B cell (primary cell): Measurements from ENCODE around the gene SNAPC4.

ENCODE experiments used
- EZH2 ChIP-seq: IDR thresholded peaks from 2 replicates; pipeline ENCODE4 v1.6.1; 2012; ENCODE audit warnings: borderline replicate concordance, low read depth, mild to moderate bottlenecking, moderate library complexity, low read length; ENCODE audit not compliant: insufficient read depth, poor library complexity, severe bottlenecking
- TF ChIP-seq, protein P1 (sequence below): fragments of 200-600 bp; IDR thresholded peaks from one replicate; pipeline ENCODE4 v1.8.0; 2022; ENCODE audit warnings: antibody characterized with exemption, mild to moderate bottlenecking

DNA sequence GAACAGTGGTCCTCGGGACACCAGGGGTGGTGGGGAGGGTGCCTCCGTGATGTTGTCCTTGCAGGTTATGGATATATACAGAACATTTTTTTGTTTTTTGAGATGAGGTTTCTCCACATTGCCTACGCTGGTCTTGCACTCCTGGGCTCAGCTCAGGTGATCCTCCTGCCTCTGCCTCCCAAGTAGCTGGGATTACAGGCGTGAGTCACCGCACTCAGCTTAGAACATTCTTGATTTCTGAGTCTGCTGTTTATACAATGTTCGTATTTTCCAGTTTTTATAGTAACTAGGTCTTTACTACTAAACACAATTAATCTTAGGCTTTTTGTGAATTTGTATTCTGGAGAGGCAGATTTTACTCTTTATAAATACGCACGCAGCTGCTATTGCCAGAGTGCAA lies 16.5 kb upstream of the SNAPC4 start:
- TF ChIP-seq, protein P1, sequence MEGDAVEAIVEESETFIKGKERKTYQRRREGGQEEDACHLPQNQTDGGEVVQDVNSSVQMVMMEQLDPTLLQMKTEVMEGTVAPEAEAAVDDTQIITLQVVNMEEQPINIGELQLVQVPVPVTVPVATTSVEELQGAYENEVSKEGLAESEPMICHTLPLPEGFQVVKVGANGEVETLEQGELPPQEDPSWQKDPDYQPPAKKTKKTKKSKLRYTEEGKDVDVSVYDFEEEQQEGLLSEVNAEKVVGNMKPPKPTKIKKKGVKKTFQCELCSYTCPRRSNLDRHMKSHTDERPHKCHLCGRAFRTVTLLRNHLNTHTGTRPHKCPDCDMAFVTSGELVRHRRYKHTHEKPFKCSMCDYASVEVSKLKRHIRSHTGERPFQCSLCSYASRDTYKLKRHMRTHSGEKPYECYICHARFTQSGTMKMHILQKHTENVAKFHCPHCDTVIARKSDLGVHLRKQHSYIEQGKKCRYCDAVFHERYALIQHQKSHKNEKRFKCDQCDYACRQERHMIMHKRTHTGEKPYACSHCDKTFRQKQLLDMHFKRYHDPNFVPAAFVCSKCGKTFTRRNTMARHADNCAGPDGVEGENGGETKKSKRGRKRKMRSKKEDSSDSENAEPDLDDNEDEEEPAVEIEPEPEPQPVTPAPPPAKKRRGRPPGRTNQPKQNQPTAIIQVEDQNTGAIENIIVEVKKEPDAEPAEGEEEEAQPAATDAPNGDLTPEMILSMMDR, result no peak
- TF ChIP-seq EZH2, result no peak
